Measurements from ENCODE around the gene NFX1.

DNA sequence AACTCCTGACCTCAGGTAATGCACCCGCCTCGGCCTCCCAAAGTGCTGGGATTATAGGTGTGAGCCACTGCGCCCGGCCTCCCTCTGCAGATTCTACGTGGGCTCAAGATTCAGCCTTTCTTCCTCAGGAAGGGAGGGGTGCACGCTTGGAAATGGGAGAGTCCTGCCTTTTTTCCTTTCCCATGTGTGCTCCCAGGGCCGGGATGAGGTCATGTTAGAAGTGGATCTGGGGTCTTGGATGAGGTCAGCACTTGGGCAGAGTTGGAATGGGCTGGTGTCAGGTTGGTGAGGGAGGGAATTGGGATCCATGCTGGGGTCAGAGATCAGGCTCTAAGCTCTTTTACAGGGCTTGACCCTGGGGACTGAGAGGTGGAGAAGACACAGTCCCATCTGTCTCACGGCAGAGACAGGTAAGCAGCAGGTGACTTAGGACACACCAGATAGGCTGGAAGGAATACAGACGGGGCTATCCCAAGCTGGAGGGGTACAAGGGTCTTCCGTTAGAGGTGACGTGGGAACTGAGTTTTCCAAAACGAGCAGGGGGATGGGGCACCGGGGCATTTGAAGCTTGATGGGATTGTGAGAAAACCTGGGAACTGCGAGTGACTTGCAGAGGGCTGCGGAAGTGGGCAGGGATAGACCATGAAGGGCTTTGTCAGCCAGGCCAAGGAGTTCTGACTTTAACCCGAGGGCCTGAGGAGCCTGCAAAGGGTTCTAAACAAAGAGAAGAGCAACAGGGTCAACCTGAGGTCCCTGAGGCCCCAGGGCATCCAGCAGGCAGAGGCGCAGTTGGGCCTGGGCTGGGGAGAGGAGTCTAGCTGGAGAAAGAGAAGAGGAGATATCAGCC, 113.8 kb downstream of the NFX1 start:
- TF ChIP-seq, protein P1, sequence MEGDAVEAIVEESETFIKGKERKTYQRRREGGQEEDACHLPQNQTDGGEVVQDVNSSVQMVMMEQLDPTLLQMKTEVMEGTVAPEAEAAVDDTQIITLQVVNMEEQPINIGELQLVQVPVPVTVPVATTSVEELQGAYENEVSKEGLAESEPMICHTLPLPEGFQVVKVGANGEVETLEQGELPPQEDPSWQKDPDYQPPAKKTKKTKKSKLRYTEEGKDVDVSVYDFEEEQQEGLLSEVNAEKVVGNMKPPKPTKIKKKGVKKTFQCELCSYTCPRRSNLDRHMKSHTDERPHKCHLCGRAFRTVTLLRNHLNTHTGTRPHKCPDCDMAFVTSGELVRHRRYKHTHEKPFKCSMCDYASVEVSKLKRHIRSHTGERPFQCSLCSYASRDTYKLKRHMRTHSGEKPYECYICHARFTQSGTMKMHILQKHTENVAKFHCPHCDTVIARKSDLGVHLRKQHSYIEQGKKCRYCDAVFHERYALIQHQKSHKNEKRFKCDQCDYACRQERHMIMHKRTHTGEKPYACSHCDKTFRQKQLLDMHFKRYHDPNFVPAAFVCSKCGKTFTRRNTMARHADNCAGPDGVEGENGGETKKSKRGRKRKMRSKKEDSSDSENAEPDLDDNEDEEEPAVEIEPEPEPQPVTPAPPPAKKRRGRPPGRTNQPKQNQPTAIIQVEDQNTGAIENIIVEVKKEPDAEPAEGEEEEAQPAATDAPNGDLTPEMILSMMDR (IDR thresholded peaks at IDR 0.05): no peak
- no peak for TF ChIP-seq POLR2A (IDR thresholded peaks at IDR 0.05)
